ENCODE data around the gene RFC3. TPM values are rescaled to one million over a fixed set of nuclear protein-coding genes. Genes with fewer than 3 reads are reported as not detected.

The RFC3 gene
- polyA plus RNA-seq, 2 of the 4 experiments (the other 2 are of a cell fraction), result 45.3 to 54.5 TPM

DNA sequence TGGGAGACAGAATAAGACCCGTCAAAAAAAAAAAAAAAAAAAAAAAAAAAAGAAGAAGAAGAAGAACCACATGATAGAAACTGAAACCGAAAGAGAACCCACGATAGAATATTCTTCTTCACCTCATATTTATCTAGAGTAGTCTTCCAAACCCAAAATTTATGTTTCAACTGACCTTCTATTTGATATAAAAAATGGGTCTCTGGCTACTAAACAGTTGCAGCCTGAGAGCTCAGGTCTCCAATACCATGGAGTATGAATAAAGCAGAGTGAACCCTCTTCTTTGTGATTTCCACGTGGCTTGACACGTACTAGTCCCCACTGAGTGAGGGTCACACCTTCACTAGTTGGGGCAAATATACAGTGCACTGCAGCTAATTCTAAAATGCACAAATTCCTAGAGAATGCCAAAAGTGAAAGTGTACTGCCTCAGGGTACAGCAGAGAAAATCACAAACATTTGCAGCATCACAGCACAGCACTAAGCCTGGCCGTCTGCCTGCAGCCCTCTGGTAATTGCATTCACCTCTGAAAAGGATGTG lies 30.8 kb upstream of the RFC3 start:
- ChIA-PET POLR2A (interaction anchor here (0.5 kb wide), 1 partner anchor 402 kb away, joined by 4 read pairs; no protein-coding TSS in a partner anchor), CTCF (interaction anchor here (1.4 kb wide), 1 partner anchor 63 kb away, joined by 3 read pairs; no protein-coding TSS in a partner anchor)
- TF ChIP-seq, protein P1, sequence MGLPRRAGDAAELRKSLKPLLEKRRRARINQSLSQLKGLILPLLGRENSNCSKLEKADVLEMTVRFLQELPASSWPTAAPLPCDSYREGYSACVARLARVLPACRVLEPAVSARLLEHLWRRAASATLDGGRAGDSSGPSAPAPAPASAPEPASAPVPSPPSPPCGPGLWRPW (IDR thresholded peaks at IDR 0.05), result no peak
- TF ChIP-seq, protein P2, sequence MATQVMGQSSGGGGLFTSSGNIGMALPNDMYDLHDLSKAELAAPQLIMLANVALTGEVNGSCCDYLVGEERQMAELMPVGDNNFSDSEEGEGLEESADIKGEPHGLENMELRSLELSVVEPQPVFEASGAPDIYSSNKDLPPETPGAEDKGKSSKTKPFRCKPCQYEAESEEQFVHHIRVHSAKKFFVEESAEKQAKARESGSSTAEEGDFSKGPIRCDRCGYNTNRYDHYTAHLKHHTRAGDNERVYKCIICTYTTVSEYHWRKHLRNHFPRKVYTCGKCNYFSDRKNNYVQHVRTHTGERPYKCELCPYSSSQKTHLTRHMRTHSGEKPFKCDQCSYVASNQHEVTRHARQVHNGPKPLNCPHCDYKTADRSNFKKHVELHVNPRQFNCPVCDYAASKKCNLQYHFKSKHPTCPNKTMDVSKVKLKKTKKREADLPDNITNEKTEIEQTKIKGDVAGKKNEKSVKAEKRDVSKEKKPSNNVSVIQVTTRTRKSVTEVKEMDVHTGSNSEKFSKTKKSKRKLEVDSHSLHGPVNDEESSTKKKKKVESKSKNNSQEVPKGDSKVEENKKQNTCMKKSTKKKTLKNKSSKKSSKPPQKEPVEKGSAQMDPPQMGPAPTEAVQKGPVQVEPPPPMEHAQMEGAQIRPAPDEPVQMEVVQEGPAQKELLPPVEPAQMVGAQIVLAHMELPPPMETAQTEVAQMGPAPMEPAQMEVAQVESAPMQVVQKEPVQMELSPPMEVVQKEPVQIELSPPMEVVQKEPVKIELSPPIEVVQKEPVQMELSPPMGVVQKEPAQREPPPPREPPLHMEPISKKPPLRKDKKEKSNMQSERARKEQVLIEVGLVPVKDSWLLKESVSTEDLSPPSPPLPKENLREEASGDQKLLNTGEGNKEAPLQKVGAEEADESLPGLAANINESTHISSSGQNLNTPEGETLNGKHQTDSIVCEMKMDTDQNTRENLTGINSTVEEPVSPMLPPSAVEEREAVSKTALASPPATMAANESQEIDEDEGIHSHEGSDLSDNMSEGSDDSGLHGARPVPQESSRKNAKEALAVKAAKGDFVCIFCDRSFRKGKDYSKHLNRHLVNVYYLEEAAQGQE (IDR thresholded peaks at IDR 0.05), result no peak
- TF ChIP-seq EHMT2 (IDR thresholded peaks at IDR 0.05; ENCODE audit: low read depth) (no peak), BHLHE40 (IDR thresholded peaks at IDR 0.05; ENCODE audit: low read depth, low read length) (no peak), ESRRA (IDR thresholded peaks at IDR 0.05; ENCODE audit: borderline replicate concordance, low read length) (no peak), GATA3 (IDR thresholded peaks at IDR 0.05; ENCODE audit: borderline replicate concordance) (no peak), CHD2 (IDR thresholded peaks at IDR 0.05; ENCODE audit: low read length, partially characterized antibody) (no peak), RAD21 (conservative IDR thresholded peaks at IDR 0.05 in 1 of 2, IDR thresholded peaks at IDR 0.05 in 1 of 2) (no peak), FOSB (CRISPR knock-in tag; IDR thresholded peaks at IDR 0.05) (no peak), MAZ (IDR thresholded peaks at IDR 0.05; ENCODE audit: borderline replicate concordance, low read depth, low read length) (no peak), CHD4 (IDR thresholded peaks at IDR 0.05; ENCODE audit: borderline replicate concordance) (no peak), EHF (CRISPR knock-in tag; IDR thresholded peaks at IDR 0.05) (no peak), SMC3 (IDR thresholded peaks at IDR 0.05) (no peak), RFX5 (IDR thresholded peaks at IDR 0.05) (no peak), POLR2A (IDR thresholded peaks at IDR 0.05; ENCODE audit: low read length) (no peak), CBX2 (IDR thresholded peaks at IDR 0.05; ENCODE audit: borderline replicate concordance, low read depth) (no peak)
- TF ChIP-seq, protein P3, sequence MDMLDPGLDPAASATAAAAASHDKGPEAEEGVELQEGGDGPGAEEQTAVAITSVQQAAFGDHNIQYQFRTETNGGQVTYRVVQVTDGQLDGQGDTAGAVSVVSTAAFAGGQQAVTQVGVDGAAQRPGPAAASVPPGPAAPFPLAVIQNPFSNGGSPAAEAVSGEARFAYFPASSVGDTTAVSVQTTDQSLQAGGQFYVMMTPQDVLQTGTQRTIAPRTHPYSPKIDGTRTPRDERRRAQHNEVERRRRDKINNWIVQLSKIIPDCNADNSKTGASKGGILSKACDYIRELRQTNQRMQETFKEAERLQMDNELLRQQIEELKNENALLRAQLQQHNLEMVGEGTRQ (IDR thresholded peaks at IDR 0.05), result no peak
- TF ChIP-seq, protein P4, sequence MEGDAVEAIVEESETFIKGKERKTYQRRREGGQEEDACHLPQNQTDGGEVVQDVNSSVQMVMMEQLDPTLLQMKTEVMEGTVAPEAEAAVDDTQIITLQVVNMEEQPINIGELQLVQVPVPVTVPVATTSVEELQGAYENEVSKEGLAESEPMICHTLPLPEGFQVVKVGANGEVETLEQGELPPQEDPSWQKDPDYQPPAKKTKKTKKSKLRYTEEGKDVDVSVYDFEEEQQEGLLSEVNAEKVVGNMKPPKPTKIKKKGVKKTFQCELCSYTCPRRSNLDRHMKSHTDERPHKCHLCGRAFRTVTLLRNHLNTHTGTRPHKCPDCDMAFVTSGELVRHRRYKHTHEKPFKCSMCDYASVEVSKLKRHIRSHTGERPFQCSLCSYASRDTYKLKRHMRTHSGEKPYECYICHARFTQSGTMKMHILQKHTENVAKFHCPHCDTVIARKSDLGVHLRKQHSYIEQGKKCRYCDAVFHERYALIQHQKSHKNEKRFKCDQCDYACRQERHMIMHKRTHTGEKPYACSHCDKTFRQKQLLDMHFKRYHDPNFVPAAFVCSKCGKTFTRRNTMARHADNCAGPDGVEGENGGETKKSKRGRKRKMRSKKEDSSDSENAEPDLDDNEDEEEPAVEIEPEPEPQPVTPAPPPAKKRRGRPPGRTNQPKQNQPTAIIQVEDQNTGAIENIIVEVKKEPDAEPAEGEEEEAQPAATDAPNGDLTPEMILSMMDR (IDR thresholded peaks at IDR 0.05), result no peak
- 52% methylated on average over 5 of the region's 6 CpGs for WGBS (ENCODE audit: missing lambda C conversion rate)
- Histone ChIP-seq H3K4me3 (0 out of 3 replicates have a peak overlapping the region, but pooled peaks have one; percentile 9), H3K4me2 (peak overlapping the region; percentile 67), H3K27ac (peak overlapping the region in 1 of 2 experiments; percentile 45; a peak in 3 of 6 replicates), H3K9me3 (0 out of 3 replicates have a peak, but pooled peaks cover 4% of the 10 kb centered on the region), H3K4me1 (no peaks in the 10 kb centered on the region)
- no peak for FAIRE-seq
- DNase-seq (ENCODE audit: low read depth in 1 of 2, low spot score in 1 of 2), result no peak
- ATAC-seq, result peak in 1 of 2 experiments; percentile 35; a peak in 1 of 6 replicates

DNA sequence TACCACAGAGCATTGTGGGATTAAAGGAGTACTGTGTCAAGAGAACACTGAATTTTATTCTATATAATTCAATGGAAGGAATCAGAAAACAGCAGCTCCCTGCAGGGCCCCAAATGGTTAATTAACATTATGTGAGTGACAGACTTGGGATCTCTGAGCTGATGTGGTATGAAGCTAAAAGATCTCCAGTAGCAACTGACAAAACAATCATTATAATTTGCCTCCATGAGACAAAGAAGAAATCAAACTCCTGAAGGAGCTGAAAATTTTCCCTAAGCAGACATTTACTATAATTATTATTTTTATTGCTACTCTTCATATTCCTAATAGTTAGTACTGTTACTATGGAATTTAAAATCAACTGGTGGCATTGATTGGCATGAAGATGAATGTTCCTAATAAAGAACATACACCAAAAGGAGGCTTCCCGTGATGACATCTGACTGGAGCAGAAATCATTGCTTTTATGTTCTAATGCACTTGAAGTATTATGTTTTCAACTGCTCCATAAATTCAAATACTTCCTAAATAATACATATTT lies 28.8 kb upstream of the RFC3 start:
- POLR2A ChIA-PET, result no interaction called here
- no peak for FAIRE-seq
- no peak overlapping the region for H3K4me3 ChIP-seq
- no peak for ATAC-seq
- no peaks in the 10 kb centered on the region for H3K4me1 ChIP-seq
- no peak overlapping the region for H3K27ac ChIP-seq
- no peak for DNase-seq (ENCODE audit: low read depth in 1 of 2, low spot score in 1 of 2)
- CTCF ChIA-PET, result interaction anchor here (1.2 kb wide), 1 partner anchor 11 kb away, joined by 3 read pairs; no protein-coding TSS in a partner anchor
- H3K4me2 ChIP-seq, result no peak overlapping the region
- TF ChIP-seq, protein P5, sequence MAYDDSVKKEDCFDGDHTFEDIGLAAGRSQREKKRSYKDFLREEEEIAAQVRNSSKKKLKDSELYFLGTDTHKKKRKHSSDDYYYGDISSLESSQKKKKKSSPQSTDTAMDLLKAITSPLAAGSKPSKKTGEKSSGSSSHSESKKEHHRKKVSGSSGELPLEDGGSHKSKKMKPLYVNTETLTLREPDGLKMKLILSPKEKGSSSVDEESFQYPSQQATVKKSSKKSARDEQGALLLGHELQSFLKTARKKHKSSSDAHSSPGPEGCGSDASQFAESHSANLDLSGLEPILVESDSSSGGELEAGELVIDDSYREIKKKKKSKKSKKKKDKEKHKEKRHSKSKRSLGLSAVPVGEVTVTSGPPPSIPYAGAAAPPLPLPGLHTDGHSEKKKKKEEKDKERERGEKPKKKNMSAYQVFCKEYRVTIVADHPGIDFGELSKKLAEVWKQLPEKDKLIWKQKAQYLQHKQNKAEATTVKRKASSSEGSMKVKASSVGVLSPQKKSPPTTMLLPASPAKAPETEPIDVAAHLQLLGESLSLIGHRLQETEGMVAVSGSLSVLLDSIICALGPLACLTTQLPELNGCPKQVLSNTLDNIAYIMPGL (CRISPR knock-in tag; IDR thresholded peaks at IDR 0.05; ENCODE audit: borderline replicate concordance), result no peak
- TF ChIP-seq, protein P4 (IDR thresholded peaks at IDR 0.05), result no peak
- TF ChIP-seq NPAS2 (CRISPR knock-in tag; IDR thresholded peaks at IDR 0.05; ENCODE audit: borderline replicate concordance), result no peak
- TF ChIP-seq CHD4 (IDR thresholded peaks at IDR 0.05; ENCODE audit: borderline replicate concordance), result no peak
- TF ChIP-seq SREBF2 (IDR thresholded peaks at IDR 0.05), result no peak
- 88% methylated on average over 1 of the region's 1 CpG for WGBS (ENCODE audit: missing lambda C conversion rate)
- 0 out of 3 replicates have a peak, but pooled peaks cover 4% of the 10 kb centered on the region for H3K9me3 ChIP-seq
